Measurements from ENCODE around the gene SNHG17.
"Not testable (repeated sequence)": the region's sequence is repeated elsewhere in the genome, so short reads cannot be mapped to it uniquely, and the experiment has no call there.

The SNHG17 gene

GRCh38 chr20:38434770-38435554 is at the start of gene SNHG17:
TSS of gene SNHG17 (minus strand) at chr20:38435328.
- DNase-seq (ENCODE audit: low read depth): peak; percentile 81

DNA sequence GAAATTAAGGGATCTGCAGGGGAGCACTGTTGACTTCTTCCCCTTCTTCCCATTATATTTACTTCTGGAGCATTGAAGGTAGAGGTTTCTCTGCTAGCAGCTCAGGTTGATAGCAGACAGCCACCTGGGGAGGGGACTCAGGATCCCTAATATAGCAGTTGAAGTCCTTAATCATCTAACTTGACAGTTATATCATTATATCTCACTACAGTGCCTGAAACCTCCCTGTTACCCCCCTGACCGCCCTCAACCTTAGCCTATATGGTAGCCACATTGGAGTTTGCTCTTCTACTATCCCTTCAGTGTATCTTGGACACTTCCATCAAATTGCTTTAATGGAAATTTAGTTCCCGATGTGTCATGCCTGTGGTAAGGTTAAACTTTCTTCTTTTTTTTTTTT is 44.5 kb upstream of the SNHG17 start:
- DNase-seq (ENCODE audit: low read depth): no peak

DNA sequence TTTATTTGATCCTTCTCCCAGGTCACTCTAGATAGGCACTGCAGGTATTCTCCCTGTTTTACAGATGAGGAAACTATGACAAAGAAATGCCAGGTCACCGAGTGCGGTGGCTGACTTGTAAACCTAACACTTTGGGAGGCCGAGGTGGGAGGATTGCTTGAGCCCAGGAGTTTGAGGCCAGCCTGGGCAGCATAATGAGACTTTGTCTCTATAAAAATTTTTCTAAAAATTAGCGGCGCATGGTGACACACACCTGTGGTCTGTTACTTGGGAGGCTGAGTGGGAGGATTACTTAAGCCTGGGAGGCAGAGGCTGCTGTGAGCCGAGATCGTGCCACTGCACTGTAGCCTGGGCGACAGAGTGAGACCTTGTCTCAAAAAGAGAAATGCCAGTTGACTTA is 42.6 kb upstream of the SNHG17 start:
- DNase-seq (ENCODE audit: low read depth): no peak

DNA sequence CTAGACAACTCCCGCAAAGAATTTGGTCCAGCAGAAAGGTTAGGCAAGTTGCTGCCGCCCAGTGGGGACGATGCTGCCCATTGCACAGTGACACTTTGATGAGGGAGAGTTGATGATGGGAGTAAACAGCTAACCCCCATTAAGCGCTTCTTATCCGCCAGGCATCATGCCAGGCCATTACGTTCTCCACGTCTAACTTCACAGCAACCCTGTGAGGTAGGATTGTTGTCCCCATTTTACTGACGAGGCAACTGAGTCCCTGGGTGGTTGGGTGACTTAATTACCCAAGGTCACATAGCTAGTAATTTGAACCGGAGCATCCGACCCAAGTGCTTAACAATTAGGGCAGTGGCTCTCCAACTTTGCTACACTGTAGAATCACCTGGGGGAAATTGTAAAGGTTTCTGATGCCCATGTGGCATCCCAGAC is 38.3 kb upstream of the SNHG17 start:
- DNase-seq (ENCODE audit: low read depth): no peak

- peak; percentile 74 for DNase-seq (ENCODE audit: low read depth)
Observed at GRCh38 chr20:38472513-38473366, 37.6 kb upstream of the SNHG17 start, which contains the start of gene RALGAPB. TSS of gene RALGAPB (plus strand) at chr20:38472843. CDS start at chr20:38488433, 15,590 bp downstream.

GRCh38 chr20:38471987-38472512 is 36.9 kb upstream of the SNHG17 start:
- no peak for DNase-seq (ENCODE audit: low read depth)

GRCh38 chr20:38471245-38471644 is 36.1 kb upstream of the SNHG17 start:
- no peak for DNase-seq (ENCODE audit: low read depth)

- DNase-seq (ENCODE audit: low read depth): no peak
Observed at GRCh38 chr20:38466983-38467382, 31.9 kb upstream of the SNHG17 start.

DNA sequence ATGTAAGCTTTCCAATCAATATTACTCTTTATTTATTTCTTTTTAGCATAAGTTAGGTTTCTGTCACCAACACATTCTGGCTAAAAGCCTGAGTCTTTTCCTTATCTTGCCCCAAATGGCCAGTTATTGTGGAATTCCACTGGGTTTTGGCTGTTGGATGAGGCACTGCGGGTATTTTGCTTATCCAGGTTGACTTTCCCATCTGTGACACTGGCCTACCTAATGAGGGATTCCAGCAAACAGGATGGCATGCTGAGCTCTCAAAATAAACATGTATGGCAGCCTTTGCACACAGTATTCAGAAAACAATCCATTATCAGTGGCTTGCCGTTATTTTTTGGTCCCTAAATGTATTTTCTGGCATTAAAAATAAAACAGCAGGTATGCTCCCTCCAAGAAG is 31.0 kb upstream of the SNHG17 start:
- no peak for DNase-seq (ENCODE audit: low read depth)

DNA sequence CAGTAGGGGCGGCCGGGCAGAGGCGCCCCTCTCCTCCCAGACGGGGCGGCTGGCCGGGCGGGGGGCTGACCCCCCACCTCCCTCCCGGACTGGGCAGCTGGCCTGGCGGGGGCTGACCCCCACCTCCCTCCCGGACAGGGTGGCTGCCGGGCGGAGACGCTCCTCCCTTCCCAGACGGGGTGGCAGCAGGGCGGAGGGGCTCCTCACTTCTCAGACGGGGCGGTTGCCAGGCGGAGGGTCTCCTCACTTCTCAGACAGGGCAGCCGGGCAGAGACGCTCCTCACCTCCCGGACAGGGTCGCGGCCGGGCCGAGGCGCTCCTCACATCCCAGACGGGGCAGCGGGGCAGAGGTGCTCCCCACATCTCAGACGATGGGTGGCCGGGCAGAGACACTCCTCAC is 26.4 kb upstream of the SNHG17 start:
- DNase-seq (ENCODE audit: low read depth): not testable (repeated sequence)

- not testable (repeated sequence) for DNase-seq (ENCODE audit: low read depth)
Observed at GRCh38 chr20:38461167-38461566, 26.0 kb upstream of the SNHG17 start.

GRCh38 chr20:38460631-38461030 is 25.5 kb upstream of the SNHG17 start:
- DNase-seq (ENCODE audit: low read depth): not testable (repeated sequence)

DNA sequence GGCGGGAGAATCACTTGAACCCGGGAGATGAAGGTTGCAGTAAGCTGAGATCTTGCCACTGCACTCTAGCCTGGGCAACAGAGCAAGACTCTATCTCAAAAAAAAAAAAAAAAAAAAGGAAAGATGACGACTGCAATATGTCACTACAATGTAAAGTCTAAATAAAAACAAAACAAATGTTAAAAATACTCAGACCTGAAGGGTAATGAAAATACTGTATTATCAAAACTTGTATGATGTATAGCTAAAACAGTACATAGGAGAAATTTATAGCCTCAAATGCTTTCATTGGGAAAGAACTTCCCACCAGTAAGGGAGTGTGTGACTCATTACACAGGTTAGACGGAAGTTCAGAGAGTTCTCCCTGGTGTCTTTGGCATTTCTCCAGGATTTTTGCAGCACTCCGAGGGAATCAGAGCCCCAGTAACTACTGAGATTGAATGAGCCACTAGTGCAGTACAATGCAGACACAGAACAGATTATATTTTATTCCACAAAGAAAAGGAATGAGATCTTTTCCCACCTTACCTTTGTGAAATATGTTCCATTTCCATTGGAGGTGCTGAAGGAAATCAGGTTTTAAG is 25.0 kb upstream of the SNHG17 start:
- no peak for DNase-seq (ENCODE audit: low read depth)

DNA sequence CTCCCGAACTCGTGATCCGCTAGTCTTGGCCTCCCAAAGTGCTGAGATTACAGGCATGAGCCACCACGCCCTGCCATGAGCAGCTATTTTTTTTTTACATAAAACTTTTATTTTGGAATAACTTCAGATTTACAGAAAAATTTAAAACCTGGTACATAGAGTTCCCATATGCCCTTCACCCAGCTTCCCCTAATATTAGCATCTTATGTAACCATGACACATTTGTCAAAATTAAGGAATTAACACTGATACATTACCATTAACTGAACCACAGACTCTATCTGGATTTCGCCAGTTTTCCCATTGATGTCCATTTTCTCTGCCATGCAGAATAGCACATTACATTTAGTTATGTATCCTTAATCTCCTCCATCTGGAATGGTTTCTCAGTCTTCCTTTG is 23.2 kb upstream of the SNHG17 start:
- no peak for DNase-seq (ENCODE audit: low read depth)

- no peak for DNase-seq (ENCODE audit: low read depth)
Observed at GRCh38 chr20:38454556-38455473, 19.7 kb upstream of the SNHG17 start.

DNA sequence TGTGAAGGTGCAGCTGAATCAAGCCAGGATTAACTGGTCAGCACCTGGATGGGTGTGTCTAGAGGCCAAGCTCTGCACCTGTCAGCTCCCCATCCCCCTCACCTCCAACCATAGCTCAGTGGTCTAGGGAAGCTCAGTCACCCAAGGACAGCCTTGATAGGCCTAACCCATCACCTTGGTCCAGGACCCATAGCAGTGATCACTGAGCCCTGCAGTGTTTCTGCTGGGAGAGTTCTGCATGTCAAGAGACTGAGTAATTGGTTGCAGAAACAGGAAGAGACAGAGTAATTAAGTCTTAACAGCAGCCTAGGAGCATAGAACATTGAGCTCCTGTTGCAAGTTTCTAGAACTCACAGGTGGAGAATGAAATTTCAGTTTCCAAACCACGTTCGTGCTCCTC is 18.8 kb upstream of the SNHG17 start:
- DNase-seq (ENCODE audit: low read depth): no peak

DNA sequence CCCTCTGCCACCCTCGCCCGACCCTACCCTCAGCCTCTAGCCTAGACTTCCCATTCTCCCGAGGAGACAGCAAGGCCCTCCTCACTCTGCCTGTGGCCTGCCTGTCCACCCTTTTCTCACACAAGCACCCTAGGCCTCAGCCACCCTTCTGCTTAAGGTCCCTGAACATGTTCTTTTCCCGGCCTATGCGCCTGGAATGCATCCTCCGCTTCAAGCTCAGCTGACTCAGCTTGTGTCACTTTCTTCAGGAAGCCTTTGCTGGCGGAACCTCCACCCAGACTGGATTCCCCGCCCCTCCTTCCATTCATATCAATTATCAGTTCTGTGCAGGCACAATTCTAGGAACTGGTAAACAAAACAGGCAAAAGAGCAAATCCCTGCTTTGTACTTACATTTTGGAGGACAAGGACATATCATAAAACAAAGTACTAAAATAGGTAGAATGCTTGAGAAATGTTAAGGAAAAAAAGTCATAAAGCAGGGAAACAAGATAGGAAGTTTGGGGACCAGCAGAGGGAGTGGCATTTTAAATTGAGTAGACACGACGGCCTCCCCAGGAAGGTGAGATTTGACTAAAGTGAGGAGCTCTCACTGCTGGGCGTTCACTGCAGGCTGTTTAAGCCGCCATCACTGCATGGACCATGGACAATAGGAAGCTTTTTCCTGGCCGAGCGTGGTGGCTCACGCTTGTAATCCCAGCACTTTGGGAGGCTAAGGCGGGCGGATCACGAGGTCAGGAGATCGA is 17.9 kb upstream of the SNHG17 start:
- DNase-seq (ENCODE audit: low read depth): no peak

- DNase-seq (ENCODE audit: low read depth): no peak
Observed at GRCh38 chr20:38450412-38450975, 15.4 kb upstream of the SNHG17 start.

DNA sequence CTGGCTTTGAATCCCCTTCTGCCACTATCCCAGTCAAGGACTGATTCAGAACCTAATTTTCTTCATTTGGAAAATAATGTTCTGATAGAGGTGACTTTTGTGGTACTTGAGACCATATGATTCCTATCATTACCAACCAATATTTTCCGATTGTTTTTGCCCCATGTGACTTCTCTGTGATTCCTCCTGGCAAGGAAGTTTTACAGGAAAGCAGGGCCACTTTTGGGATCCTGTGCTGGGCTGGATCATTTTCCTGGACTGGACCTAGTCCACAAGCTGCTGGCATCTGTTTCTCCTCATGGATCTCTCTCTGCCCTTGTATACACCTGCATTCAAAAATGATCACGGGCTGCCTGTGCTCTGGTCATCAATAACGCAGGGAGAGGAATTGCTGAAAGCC is 13.9 kb upstream of the SNHG17 start:
- DNase-seq (ENCODE audit: low read depth): no peak

DNA sequence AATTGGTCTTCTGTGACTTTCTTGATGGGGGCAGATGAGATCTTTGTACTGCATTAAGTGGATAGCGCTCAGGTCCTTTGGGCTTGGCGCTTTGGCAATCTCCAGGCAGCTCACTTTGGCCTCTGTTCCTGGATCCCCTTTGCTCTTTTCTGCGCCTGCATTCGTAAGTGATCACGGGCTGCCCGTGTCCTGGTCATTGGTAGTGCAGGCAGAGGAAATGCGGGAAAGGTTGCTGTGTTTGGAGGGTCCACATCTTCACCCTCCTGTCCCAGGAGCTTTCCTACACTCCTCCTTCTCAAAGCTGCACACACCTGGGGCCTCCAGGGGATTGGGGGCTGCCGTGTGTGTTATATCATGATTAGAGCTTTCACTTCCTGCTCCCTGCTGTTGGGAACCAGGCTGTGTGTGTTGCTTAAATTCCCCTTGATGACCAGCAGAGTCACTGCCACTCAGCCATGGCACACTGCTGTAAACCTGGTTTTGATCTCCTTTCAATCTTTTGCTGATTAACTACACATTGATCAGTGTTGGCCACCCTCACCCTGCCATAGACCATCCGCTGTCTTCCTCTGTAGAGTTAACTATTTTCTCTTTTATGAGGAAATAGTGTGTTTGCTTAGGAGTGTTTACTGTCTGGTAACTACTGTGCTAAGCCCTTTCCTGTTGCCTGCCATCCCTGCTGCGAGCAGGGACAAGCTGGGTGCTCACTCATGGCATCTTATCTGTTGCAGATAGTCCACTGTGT is 13.0 kb upstream of the SNHG17 start:
- DNase-seq (ENCODE audit: low read depth): no peak
